Psoas muscle (tissue), 8 donors: Measurements from ENCODE around the gene IL12B. TPM values are rescaled to one million over a fixed set of nuclear protein-coding genes. Genes with fewer than 3 reads are reported as not detected.

Experiments used
- ATAC-seq, 4 donors: fragments of 200-7000 bp; cut with Tn5 transposase; one replicate each; pipeline ENCODE4 v1.9.1; 2020; ENCODE audit warnings: moderate library complexity in 3 of 4, mild to moderate bottlenecking in 2 of 4
- DNase-seq, 2 donors: peaks; one replicate each; pipeline ENCODE4 v3.0.0-alpha.2; 2020
- H3K27ac ChIP-seq: fragments of 200-600 bp; one replicate; pipeline ENCODE4 v1.8.0; 2022
- H3K27me3 ChIP-seq, 3 donors: fragments of 200-600 bp in 1 of 3; one replicate each; pipeline versions ENCODE4 v1.6.1 to v1.8.0; 2013 to 2022; ENCODE audit warnings: low read length in 2 of 3, mild to moderate bottlenecking in 2 of 3, moderate library complexity in 1 of 3; ENCODE audit not compliant: insufficient read depth in 3 of 3
- H3K36me3 ChIP-seq, 2 donors: fragments of 200-600 bp in 1 of 2; one replicate each; pipeline versions ENCODE4 v1.6.1 to v1.8.0; 2013 to 2022; ENCODE audit warnings: low read depth in 1 of 2, mild to moderate bottlenecking in 1 of 2, moderate library complexity in 1 of 2; ENCODE audit not compliant: insufficient read depth in 1 of 2
- H3K4me1 ChIP-seq: fragments of 200-600 bp; one replicate; pipeline ENCODE4 v1.8.0; 2022
- H3K4me3 ChIP-seq: fragments of 200-600 bp; one replicate; pipeline ENCODE4 v1.8.0; 2022; ENCODE audit warnings: mild to moderate bottlenecking
- H3K9me3 ChIP-seq: fragments of 200-600 bp; one replicate; pipeline ENCODE4 v1.8.0; 2022
- WGBS, 3 donors: extraction: QIAGEN DNeasy Blood & Tissue Kit; methylation state at CpG; one replicate each; pipeline versions ENCODE4 v1.1.6 to v1.1.7; 2013; 5-methylcytosine and 5-hydroxymethylcytosine counted together
- intact Hi-C, 2 donors: fragments of 100-400 bp; cut with DNase I; formaldehyde crosslinking; loops; one replicate each; pipeline versions ENCODE4 v1.11.0 to v1.14.2; 2022
- polyA plus RNA-seq, 3 donors: library from polyadenylated mRNA; stranded (reverse); fragments of 200-250 nt; gene quantifications; one replicate each; pipeline ENCODE4 v1.2.3, GENCODE V29; 2013
- total RNA-seq, 4 donors: library from RNA; stranded (reverse); fragmentation: NEBNext Ultra II Directional in 2 of 4; extraction: Animal tissue kit (Norgen Biotek cat#: 25700) in 2 of 4; gene quantifications; one replicate each; pipeline versions ENCODE4 v1.2.1 to v1.2.4, GENCODE V29; 2021 to 2023
- TF ChIP-seq, protein P1 (sequence below): fragments of 200-600 bp; IDR thresholded peaks from one replicate; pipeline ENCODE4 v1.8.0; 2022; ENCODE audit warnings: antibody characterized with exemption
- donor health status: healthy with polysubstance abuse.
- donor health status: DM: no; HTN: no; CAD: no; lungs with moderate emphysema.
- donor health status: Bipolar disorder and iron deficiency.
- donor health status: healthy.
- donor health status: DM: yes; HTN: yes; CAD: no.
- donor health status: DM: no; HTN: no; CAD: no.
- donor health status: DM: no; HTN: no; CAD: no.
- donor health status: DM: yes; HTN: yes; CAD: no.

IL12B gene
- total and polyA plus RNA-seq, 7 donors, result not detected

DNA sequence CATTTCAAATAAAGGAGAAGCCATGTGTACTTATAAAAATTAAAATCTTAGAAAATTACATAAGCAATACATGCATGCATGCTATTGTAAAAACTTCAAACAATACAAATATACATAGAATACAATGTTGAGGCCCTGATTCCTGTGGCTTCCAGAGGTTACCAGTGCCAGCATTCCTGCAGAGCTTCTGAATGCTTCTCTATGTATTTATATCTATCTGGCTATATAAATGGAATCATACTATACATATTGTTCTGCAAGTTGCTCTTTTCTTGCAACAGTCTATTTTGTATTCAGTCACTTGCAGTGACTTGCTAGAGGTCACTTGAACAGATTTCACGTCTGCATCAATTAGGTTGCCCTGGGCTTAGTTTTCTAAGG is 3.2 kb upstream of the IL12B start:
- Histone ChIP-seq H3K4me1 (no peaks in the 10 kb centered on the region), H3K9me3 (no peaks in the 10 kb centered on the region), H3K4me3 (no peak overlapping the region), H3K36me3 (no peaks in the 10 kb centered on the region), H3K27me3 (peaks cover 0 to 22% (median 12%) of the 10 kb centered on the region in 3 donors), H3K27ac (no peak overlapping the region)
- intact Hi-C loops, result no loop called here
- DNase-seq (no peak), ATAC-seq (no peak)
- 76 to 96% (median 82%) methylated on average over 1 of the region's 1 CpG for WGBS, 3 donors
- TF ChIP-seq, protein P1, sequence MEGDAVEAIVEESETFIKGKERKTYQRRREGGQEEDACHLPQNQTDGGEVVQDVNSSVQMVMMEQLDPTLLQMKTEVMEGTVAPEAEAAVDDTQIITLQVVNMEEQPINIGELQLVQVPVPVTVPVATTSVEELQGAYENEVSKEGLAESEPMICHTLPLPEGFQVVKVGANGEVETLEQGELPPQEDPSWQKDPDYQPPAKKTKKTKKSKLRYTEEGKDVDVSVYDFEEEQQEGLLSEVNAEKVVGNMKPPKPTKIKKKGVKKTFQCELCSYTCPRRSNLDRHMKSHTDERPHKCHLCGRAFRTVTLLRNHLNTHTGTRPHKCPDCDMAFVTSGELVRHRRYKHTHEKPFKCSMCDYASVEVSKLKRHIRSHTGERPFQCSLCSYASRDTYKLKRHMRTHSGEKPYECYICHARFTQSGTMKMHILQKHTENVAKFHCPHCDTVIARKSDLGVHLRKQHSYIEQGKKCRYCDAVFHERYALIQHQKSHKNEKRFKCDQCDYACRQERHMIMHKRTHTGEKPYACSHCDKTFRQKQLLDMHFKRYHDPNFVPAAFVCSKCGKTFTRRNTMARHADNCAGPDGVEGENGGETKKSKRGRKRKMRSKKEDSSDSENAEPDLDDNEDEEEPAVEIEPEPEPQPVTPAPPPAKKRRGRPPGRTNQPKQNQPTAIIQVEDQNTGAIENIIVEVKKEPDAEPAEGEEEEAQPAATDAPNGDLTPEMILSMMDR, result no peak

DNA sequence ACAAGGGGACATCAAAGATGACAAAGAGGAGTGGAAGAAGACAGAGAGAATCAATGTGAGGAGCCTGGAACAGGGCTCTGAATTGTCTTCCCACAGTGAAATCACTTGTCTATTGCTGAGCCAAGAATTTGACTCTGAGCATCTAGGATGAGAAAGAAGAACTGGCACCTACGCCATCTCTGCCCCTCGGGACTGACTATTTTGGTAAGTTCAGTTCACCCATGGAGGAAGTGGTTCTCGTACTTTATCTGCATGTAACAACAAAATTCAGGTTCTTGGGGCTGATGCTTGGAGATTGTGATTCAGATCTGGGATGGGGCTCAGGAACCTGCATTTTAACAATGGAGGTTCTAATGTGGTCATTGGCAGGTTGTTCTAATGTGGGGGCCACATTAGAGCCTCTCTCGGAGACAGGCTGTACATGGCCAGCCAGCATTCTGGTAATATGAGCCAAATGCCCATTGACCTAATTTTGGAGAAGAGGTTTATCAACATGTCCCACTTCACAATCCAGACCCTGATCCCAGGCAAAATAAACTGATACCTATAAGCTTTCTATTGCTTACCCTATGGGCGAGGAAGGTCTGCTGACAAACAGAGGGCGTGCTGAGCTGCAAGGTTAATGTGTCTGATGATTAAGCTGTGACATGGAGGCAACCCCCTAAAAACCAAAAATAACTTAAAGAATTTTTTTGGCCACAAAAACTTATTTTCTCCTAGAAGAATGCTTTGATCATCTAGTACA is 2.7 kb upstream of the IL12B start:
- no peak overlapping the region for H3K4me3 ChIP-seq
- H3K4me1 ChIP-seq, result no peaks in the 10 kb centered on the region
- no peaks in the 10 kb centered on the region for H3K36me3 ChIP-seq
- 69 to 79% (median 69%) methylated on average over 6 of the region's 6 CpGs for WGBS, 3 donors
- peaks cover 0 to 28% (median 12%) of the 10 kb centered on the region in 3 donors for H3K27me3 ChIP-seq
- no peaks in the 10 kb centered on the region for H3K9me3 ChIP-seq
- no peak overlapping the region for H3K27ac ChIP-seq
- DNase-seq (no peak), ATAC-seq (no peak)
- TF ChIP-seq, protein P1, result no peak
- intact Hi-C loops, result no loop called here

DNA sequence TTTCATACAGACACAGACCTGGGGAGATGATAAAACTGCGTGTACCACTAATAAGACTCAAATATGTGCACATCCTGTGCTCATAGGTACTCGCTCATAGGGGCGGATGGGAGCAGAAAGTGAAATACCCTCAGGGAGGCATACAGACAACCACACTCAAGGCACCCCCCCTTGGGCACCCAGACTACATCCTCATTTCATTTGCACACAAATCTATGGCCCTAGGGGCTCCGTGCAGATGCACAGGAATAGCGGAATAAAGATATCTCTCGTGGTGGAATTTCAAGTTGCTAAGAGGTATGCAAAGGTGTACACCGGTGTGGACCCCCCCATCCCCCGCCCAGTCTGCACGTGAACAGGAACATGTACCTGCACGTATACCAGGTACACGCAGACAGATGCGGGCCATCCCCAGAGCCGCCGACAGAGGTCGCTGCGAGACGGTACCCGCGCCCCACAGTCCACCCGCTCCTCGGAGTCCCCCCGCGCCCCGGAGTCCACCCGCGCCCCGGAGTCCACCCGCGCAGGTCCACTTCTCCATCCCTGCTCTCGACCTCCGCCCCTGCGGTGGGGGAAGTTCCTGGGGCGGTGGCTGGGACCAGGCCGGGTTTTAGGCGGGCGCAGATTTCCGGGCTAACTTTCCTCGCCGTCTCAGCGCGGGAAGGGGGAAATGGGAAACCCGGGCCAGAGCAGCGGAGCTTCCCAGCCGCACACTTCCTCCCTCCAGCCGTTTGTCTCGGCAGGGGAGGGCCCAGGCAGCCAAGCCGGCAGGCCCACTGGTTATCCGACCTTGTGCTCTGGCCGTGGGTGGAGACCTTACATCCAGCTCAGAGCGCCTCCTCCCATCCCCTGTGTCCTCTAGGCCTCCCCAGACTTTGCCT is 1.0 kb upstream of the IL12B start:
- intact Hi-C loops, result no loop called here
- no peaks in the 10 kb centered on the region for H3K4me1 ChIP-seq
- 6 to 9% (median 7%) methylated on average over 39 to 50 of the region's 50 CpGs for WGBS, 3 donors
- TF ChIP-seq, protein P1, result peak; percentile 41
- no peaks in the 10 kb centered on the region for H3K36me3 ChIP-seq
- DNase-seq (peak; percentile 66 to 70), ATAC-seq (peak; percentile 27 to 67 (median 54))
- no peak overlapping the region for H3K27ac ChIP-seq
- no peaks in the 10 kb centered on the region for H3K9me3 ChIP-seq
- H3K4me3 ChIP-seq, result peak overlapping the region; percentile 54
- peaks cover 0 to 39% (median 12%) of the 10 kb centered on the region in 3 donors for H3K27me3 ChIP-seq

DNA sequence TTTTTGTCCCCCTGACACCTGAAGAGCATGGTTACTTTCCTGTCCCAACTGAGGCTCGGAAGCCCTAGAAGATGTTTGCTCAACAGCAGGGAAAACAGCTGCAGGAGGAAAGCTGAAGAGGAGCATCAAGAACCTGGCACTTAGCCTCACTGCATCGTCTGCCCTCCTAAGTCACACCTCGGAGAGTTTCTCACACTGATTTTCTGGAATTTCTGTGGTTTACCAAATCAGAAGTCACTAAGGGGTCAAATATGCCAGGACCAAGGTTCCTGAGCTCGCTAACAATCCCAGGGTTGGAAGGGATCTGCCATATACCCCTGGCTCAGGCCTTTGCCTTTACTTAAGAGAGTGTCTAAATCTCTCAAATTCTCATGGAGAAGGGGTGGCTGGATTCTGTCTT is 5.3 kb downstream of the IL12B start:
- Histone ChIP-seq H3K4me3 (no peak overlapping the region), H3K27me3 (peaks cover 3 to 28% (median 6%) of the 10 kb centered on the region in 3 donors), H3K4me1 (no peaks in the 10 kb centered on the region), H3K27ac (no peak overlapping the region), H3K9me3 (no peaks in the 10 kb centered on the region), H3K36me3 (no peaks in the 10 kb centered on the region)
- TF ChIP-seq, protein P1, result no peak
- 50 to 55% (median 54%) methylated on average over 4 of the region's 4 CpGs for WGBS, 3 donors
- intact Hi-C loops, result no loop called here
- DNase-seq (no peak), ATAC-seq (no peak)
